K562 (cell line): ENCODE data around the gene TRIP10. TPM values are rescaled to one million over a fixed set of nuclear protein-coding genes. Genes with fewer than 3 reads are reported as not detected.

Experiments used
- CBFA2T3 ChIP-seq: fragments of 450-650 bp; IDR thresholded peaks from 2 replicates; pipeline ENCODE4 v1.6.1; 2017
- CREB3L1 ChIP-seq: fragments of 450-650 bp; IDR thresholded peaks from 2 replicates; pipeline ENCODE4 v1.6.1; 2014; ENCODE audit warnings: low read depth, mild to moderate bottlenecking, moderate library complexity, borderline replicate concordance
- CTBP1 ChIP-seq: fragments of 450-650 bp; IDR thresholded peaks from 2 replicates; pipeline ENCODE4 v1.6.1; 2016; ENCODE audit warnings: borderline replicate concordance
- DACH1 ChIP-seq: fragments of 450-650 bp; IDR thresholded peaks from 2 replicates; pipeline ENCODE4 v1.6.1; 2018; ENCODE audit not compliant: partially characterized antibody
- DIDO1 ChIP-seq: fragments of 450-650 bp; IDR thresholded peaks from 2 replicates; pipeline ENCODE4 v1.6.1; 2016; ENCODE audit warnings: low read depth, missing biosample characterization, missing genetic modification characterization
- E2F5 ChIP-seq: sonication (generic); formaldehyde crosslinking; IDR thresholded peaks from 2 replicates; pipeline ENCODE4 v1.8.0; 2022; ENCODE audit warnings: mild to moderate bottlenecking, missing genetic modification reagents
- ELK3 ChIP-seq: fragments of 450-650 bp; formaldehyde crosslinking; IDR thresholded peaks from 2 replicates; pipeline ENCODE4 v1.4.0; 2020; ENCODE audit warnings: mild to moderate bottlenecking
- ETV1 ChIP-seq: fragments of 450-650 bp; conservative IDR thresholded peaks from 2 replicates; pipeline ENCODE4 v1.6.1; 2016; ENCODE audit warnings: missing genetic modification characterization, control low read depth, low read depth, missing compliant biosample characterization
- FOSL1 ChIP-seq: fragments of 200-800 bp; sonication (Bioruptor generic); conservative IDR thresholded peaks from 2 replicates; pipeline ENCODE4 v1.6.1; 2016; ENCODE audit warnings: missing genetic modification characterization, missing compliant biosample characterization
- HNRNPH1 ChIP-seq: fragments of 200-400 bp; formaldehyde crosslinking; optimal IDR thresholded peaks from 2 replicates; pipeline ENCODE3; 2017; ENCODE audit warnings: low read depth, mild to moderate bottlenecking, low read length, moderate library complexity
- JUND ChIP-seq, 2 experiments: IDR thresholded peaks; 2 replicates in 1 of 2; 3 replicates in 1 of 2; pipeline ENCODE4 v1.6.1; 2011; ENCODE audit warnings: borderline replicate concordance in 2 of 2, low read depth in 2 of 2, low read length in 2 of 2, improper control_type of control experiment in 1 of 2, missing biosample characterization in 1 of 2, missing genetic modification characterization in 1 of 2, missing genetic modification reagents in 1 of 2
- KDM5B ChIP-seq: fragments of 200-600 bp; sonication (generic); IDR thresholded peaks from 2 replicates; pipeline ENCODE4 v1.6.1; 2012; ENCODE audit warnings: low read depth, mild to moderate bottlenecking, moderate library complexity, low read length, control low read depth, inconsistent platforms; ENCODE audit not compliant: insufficient replicate concordance
- LCOR ChIP-seq: sonication (generic); formaldehyde crosslinking; IDR thresholded peaks from 2 replicates; pipeline ENCODE4 v1.8.0; 2022; ENCODE audit warnings: mild to moderate bottlenecking, missing genetic modification reagents
- MTA1 ChIP-seq: fragments of 450-650 bp; IDR thresholded peaks from 2 replicates; pipeline ENCODE4 v1.6.1; 2017; ENCODE audit warnings: borderline replicate concordance
- NCOR1 ChIP-seq: fragments of 450-650 bp; IDR thresholded peaks from 2 replicates; pipeline ENCODE4 v1.6.1; 2016; ENCODE audit warnings: mild to moderate bottlenecking, moderate library complexity
- PHF20 ChIP-seq: fragments of 450-650 bp; IDR thresholded peaks from 2 replicates; pipeline ENCODE4 v1.6.1; 2018; ENCODE audit not compliant: partially characterized antibody
- POLR3A ChIP-seq: IDR thresholded peaks from 2 replicates; pipeline ENCODE4 v1.6.1; 2011; ENCODE audit warnings: borderline replicate concordance, mild to moderate bottlenecking, moderate library complexity; ENCODE audit not compliant: insufficient read length, insufficient read depth; ENCODE audit errors: extremely low read depth
- SMARCA5 ChIP-seq: fragments of 450-650 bp; IDR thresholded peaks from 2 replicates; pipeline ENCODE4 v1.6.1; 2016
- SNAPC5 ChIP-seq: fragments of 250-450 bp; sonication (Bioruptor Pico); IDR thresholded peaks from 2 replicates; pipeline ENCODE4 v1.8.0; 2021; ENCODE audit warnings: moderate library complexity, mild to moderate bottlenecking, inconsistent platforms
- TAF1 ChIP-seq: IDR thresholded peaks from 2 replicates; pipeline ENCODE4 v1.6.1; 2011; ENCODE audit warnings: mild to moderate bottlenecking, low read length, moderate library complexity; ENCODE audit not compliant: insufficient read depth, control insufficient read depth, severe bottlenecking; ENCODE audit errors: extremely low read depth
- TAF7 ChIP-seq: fragments of 450-650 bp; IDR thresholded peaks from 2 replicates; pipeline ENCODE4 v1.6.1; 2016; ENCODE audit warnings: missing genetic modification characterization, missing compliant biosample characterization
- XRCC4 ChIP-seq: IDR thresholded peaks from one replicate; pipeline ENCODE4 v1.6.1; 2011; ENCODE audit not compliant: insufficient read depth, insufficient read length; ENCODE audit errors: extremely low read depth
- YBX1 ChIP-seq: fragments of 450-650 bp; IDR thresholded peaks from 2 replicates; pipeline ENCODE4 v1.7.1; 2016; ENCODE audit warnings: mild to moderate bottlenecking
- ZNF175 ChIP-seq: fragments of 200-800 bp; sonication (Bioruptor generic); IDR thresholded peaks from 2 replicates; pipeline ENCODE4 v1.6.1; 2016; ENCODE audit warnings: low read depth, mild to moderate bottlenecking, missing genetic modification characterization, missing compliant biosample characterization
- ZNF644 ChIP-seq: fragments of 200-800 bp; sonication (Bioruptor generic); IDR thresholded peaks from 2 replicates; pipeline ENCODE4 v1.6.1; 2016; ENCODE audit warnings: low read depth, missing genetic modification characterization, missing compliant biosample characterization
- polyA plus RNA-seq, 8 experiments: library from polyadenylated mRNA; depleted of rRNA in 4 of 8; stranded (reverse) in 5 of 8; unstranded in 3 of 8; fragments of >200 nt; fragmentation: Nextera tagmentation in 2 of 8; fragmentation: Illumina TruSeq in 1 of 8; extraction: Ambion mirVana in 2 of 8; extraction: Trizol in 1 of 8; gene quantifications; 2 replicates each; pipeline versions ENCODE4 v1.2.1 to v1.2.3, GENCODE V29; 2011 to 2014; ENCODE audit warnings: inconsistent platforms in 1 of 8, missing spikeins in 1 of 8
- total RNA-seq, 7 experiments: library from RNA; depleted of rRNA in 6 of 7; stranded (reverse); fragments of >200 nt in 6 of 7; fragmentation: Illumina TruSeq in 2 of 7; extraction: Trizol in 2 of 7; gene quantifications; 2 replicates each; pipeline versions ENCODE4 v1.2.1 to v1.2.3, GENCODE V29; 2011 to 2021; ENCODE audit warnings: low replicate concordance in 1 of 7

Gene TRIP10
- total and polyA plus RNA-seq, 9 of the 15 experiments (the other 6 are each of a cell fraction or from before 2014, with no cell fraction given), result 1.2 to 66.8 (median 36.1) TPM

- TF ChIP-seq PHF20, result no peak
- no peak for TF ChIP-seq LCOR
- TF ChIP-seq JUND (IDR thresholded peaks at IDR 0.05; ENCODE audit: borderline replicate concordance, low read depth, low read length), result peak; percentile 12; the same call in 1 of the 2 replicates
- no peak; the same call in 1 of the 3 replicates for TF ChIP-seq JUND (tag; IDR thresholded peaks at IDR 0.05; ENCODE audit: borderline replicate concordance, low read depth, low read length)
- TF ChIP-seq ZNF644, result no peak
- no peak for TF ChIP-seq FOSL1 (tag)
- peak; percentile 79 for TF ChIP-seq SMARCA5
- no peak for TF ChIP-seq HNRNPH1
- TF ChIP-seq CBFA2T3, result peak; percentile 80
- no peak for TF ChIP-seq POLR3A
- TF ChIP-seq TAF7, result 0 out of 2 replicates have a peak, but pooled peaks have one; percentile 14
- no peak for TF ChIP-seq KDM5B
- TF ChIP-seq CTBP1, result no peak
- no peak for TF ChIP-seq SNAPC5 (CRISPR knock-in tag)
- TF ChIP-seq DACH1, result no peak
- TF ChIP-seq DIDO1 (tag), result no peak; the same call in 1 of the 2 replicates
- TF ChIP-seq NCOR1, result peak; percentile 4; the same call in 1 of the 2 replicates
- TF ChIP-seq ZNF175 (CRISPR knock-in tag), result peak; percentile 92
- no peak for TF ChIP-seq TAF1
- TF ChIP-seq YBX1, result no peak
- no peak for TF ChIP-seq ELK3 (CRISPR knock-in tag)
- TF ChIP-seq XRCC4, result no peak
- peak; percentile 81 for TF ChIP-seq ETV1 (tag)
- peak; percentile 48; the same call in 1 of the 2 replicates for TF ChIP-seq MTA1
- TF ChIP-seq CREB3L1, result peak; percentile 94
- 0 out of 2 replicates have a peak, but pooled peaks have one; percentile 54 for TF ChIP-seq E2F5 (CRISPR knock-in tag)
Observed at GRCh38 chr19:6737873-6738786, 1.4 kb upstream of the TRIP10 start (continued).
